ENCODE results near the gene MRGPRD.

The MRGPRD gene

GRCh38 chr11:68950762-68951161 is 30.0 kb downstream of the MRGPRD start:
- TF ChIP-seq CTCF (conservative IDR thresholded peaks at IDR 0.05; ENCODE audit: low read depth, low read length) = no peak
- no peak for DNase-seq (ENCODE audit: low read depth)
- H3K4me3 ChIP-seq (ENCODE audit: low read depth, low read length) = no peak overlapping the region

GRCh38 chr11:68950270-68950669 is 30.5 kb downstream of the MRGPRD start:
- peak; percentile 69 for TF ChIP-seq CTCF (conservative IDR thresholded peaks at IDR 0.05; ENCODE audit: low read depth, low read length)
- peak; percentile 47 for DNase-seq (ENCODE audit: low read depth)
- H3K4me3 ChIP-seq (ENCODE audit: low read depth, low read length) = no peak overlapping the region

- no peak overlapping the region for H3K4me3 ChIP-seq (ENCODE audit: low read depth, low read length)
- TF ChIP-seq CTCF (conservative IDR thresholded peaks at IDR 0.05; ENCODE audit: low read depth, low read length) = no peak
- DNase-seq (ENCODE audit: low read depth) = no peak
These were observed 31.9 kb downstream of the MRGPRD start for GRCh38 chr11:68948935-68949334.

- TF ChIP-seq CTCF (conservative IDR thresholded peaks at IDR 0.05; ENCODE audit: low read depth, low read length) = no peak
- H3K4me3 ChIP-seq (ENCODE audit: low read depth, low read length) = no peak overlapping the region
- no peak for DNase-seq (ENCODE audit: low read depth)
These were observed 32.3 kb downstream of the MRGPRD start for GRCh38 chr11:68948496-68948895.

GRCh38 chr11:68947151-68947550 is 33.6 kb downstream of the MRGPRD start:
- no peak for DNase-seq (ENCODE audit: low read depth)
- TF ChIP-seq CTCF (conservative IDR thresholded peaks at IDR 0.05; ENCODE audit: low read depth, low read length) = no peak
- H3K4me3 ChIP-seq (ENCODE audit: low read depth, low read length) = no peak overlapping the region

- H3K4me3 ChIP-seq (ENCODE audit: low read depth, low read length) = no peak overlapping the region
- DNase-seq (ENCODE audit: low read depth) = peak; percentile 89
- no peak for TF ChIP-seq CTCF (conservative IDR thresholded peaks at IDR 0.05; ENCODE audit: low read depth, low read length)
These were observed 34.2 kb downstream of the MRGPRD start for GRCh38 chr11:68946416-68947090.

- no peak for TF ChIP-seq CTCF (conservative IDR thresholded peaks at IDR 0.05; ENCODE audit: low read depth, low read length)
- DNase-seq (ENCODE audit: low read depth) = no peak
- no peak overlapping the region for H3K4me3 ChIP-seq (ENCODE audit: low read depth, low read length)
These were observed 38.0 kb downstream of the MRGPRD start for GRCh38 chr11:68942751-68943271.

Measured in choroid plexus epithelial cell (primary cell).